ENCODE data around the gene RNF208. TPM values are rescaled to one million over a fixed set of nuclear protein-coding genes. Genes with fewer than 3 reads are reported as not detected.

The RNF208 gene
- total and polyA plus RNA-seq, 10 of the 15 experiments (the other 5 are each of a cell fraction or from before 2014, with no cell fraction given), result 0.06 to 10.7 (median 0.77) TPM

DNA sequence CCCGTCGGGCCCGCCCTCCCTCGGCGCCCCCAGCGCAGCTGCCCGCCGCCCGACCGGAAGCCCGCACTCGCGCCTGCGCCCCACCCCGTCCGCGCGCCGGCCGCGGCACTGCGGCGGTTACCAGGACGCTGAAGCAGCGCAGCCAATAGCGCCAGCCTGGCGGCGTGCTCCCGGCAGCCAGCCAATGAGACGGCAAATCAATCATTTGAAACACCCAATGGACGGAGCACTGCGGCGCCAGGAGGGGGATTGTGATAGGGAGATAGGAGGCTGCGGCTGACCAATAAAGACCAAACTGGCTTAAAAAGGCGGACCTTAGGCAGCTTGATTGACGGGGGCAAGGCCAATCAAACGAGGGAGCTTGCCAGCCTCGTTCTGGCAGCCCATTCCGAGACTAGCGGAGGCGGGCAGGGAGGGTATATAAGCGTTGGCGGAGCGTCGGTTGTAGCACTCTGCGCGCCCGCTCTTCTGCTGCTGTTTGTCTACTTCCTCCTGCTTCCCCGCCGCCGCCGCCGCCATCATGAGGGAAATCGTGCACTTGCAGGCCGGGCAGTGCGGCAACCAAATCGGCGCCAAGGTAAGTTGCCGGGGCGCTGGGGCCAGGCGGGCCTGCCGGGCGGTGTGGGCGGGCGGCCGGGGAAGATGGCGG lies 18.9 kb upstream of the RNF208 start, which contains the start of gene TUBB4B (continued):
- TF ChIP-seq NBN (IDR thresholded peaks at IDR 0.05), result peak; percentile 55
- TF ChIP-seq FOXK2 (IDR thresholded peaks at IDR 0.05), result no peak
- TF ChIP-seq RELA (IDR thresholded peaks at IDR 0.05; ENCODE audit: borderline replicate concordance, partially characterized antibody), result peak; percentile 67
- TF ChIP-seq STAT3 (IDR thresholded peaks at IDR 0.05; ENCODE audit: low read depth, low read length), result no peak
- peak; percentile 93; the same call in 1 of the 2 replicates for TF ChIP-seq RB1 (IDR thresholded peaks at IDR 0.05; ENCODE audit: borderline replicate concordance)
- TF ChIP-seq, protein P1, sequence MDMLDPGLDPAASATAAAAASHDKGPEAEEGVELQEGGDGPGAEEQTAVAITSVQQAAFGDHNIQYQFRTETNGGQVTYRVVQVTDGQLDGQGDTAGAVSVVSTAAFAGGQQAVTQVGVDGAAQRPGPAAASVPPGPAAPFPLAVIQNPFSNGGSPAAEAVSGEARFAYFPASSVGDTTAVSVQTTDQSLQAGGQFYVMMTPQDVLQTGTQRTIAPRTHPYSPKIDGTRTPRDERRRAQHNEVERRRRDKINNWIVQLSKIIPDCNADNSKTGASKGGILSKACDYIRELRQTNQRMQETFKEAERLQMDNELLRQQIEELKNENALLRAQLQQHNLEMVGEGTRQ (IDR thresholded peaks at IDR 0.05; ENCODE audit: borderline replicate concordance, low read depth, low read length), result no peak; the same call in 1 of the 2 replicates
- no peak for TF ChIP-seq CBX5 (IDR thresholded peaks at IDR 0.05; ENCODE audit: low read depth)
- TF ChIP-seq BHLHE40 (IDR thresholded peaks at IDR 0.05; ENCODE audit: borderline replicate concordance in 1 of 2, low read depth in 2 of 2, low read length in 1 of 2), result peak in 1 of 2 experiments; percentile 49; a peak in 2 of 4 replicates
- TF ChIP-seq ESRRA (IDR thresholded peaks at IDR 0.05; ENCODE audit: low read length), result peak; percentile 58; the same call in 1 of the 2 replicates
- TF ChIP-seq BMI1 (IDR thresholded peaks at IDR 0.05; ENCODE audit: borderline replicate concordance), result no peak
- TF ChIP-seq NR2F1 (conservative IDR thresholded peaks at IDR 0.05), result peak; percentile 54
- TF ChIP-seq ETV6 (conservative IDR thresholded peaks at IDR 0.05 in 1 of 2, IDR thresholded peaks at IDR 0.05 in 1 of 2; ENCODE audit: borderline replicate concordance in 1 of 2, low read depth in 1 of 2), result no peak
- TF ChIP-seq GATAD2B (conservative IDR thresholded peaks at IDR 0.05; ENCODE audit: low read depth), result peak; percentile 43; the same call in 1 of the 2 replicates
- TF ChIP-seq, protein P2, sequence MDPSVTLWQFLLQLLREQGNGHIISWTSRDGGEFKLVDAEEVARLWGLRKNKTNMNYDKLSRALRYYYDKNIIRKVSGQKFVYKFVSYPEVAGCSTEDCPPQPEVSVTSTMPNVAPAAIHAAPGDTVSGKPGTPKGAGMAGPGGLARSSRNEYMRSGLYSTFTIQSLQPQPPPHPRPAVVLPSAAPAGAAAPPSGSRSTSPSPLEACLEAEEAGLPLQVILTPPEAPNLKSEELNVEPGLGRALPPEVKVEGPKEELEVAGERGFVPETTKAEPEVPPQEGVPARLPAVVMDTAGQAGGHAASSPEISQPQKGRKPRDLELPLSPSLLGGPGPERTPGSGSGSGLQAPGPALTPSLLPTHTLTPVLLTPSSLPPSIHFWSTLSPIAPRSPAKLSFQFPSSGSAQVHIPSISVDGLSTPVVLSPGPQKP (IDR thresholded peaks at IDR 0.05; ENCODE audit: low read depth, low read length), result no peak
- peak; percentile 97 for TF ChIP-seq ZNF687 (IDR thresholded peaks at IDR 0.05)
- no peak for TF ChIP-seq SUPT20H (IDR thresholded peaks at IDR 0.05; ENCODE audit: borderline replicate concordance, control insufficient read depth, low read depth, low read length)
- TF ChIP-seq MAX (IDR thresholded peaks at IDR 0.05; ENCODE audit: low read depth, low read length), result peak; percentile 19; the same call in 1 of the 2 replicates
- peak; percentile 95 for TF ChIP-seq SMARCA5 (IDR thresholded peaks at IDR 0.05)
- TF ChIP-seq, protein P3, sequence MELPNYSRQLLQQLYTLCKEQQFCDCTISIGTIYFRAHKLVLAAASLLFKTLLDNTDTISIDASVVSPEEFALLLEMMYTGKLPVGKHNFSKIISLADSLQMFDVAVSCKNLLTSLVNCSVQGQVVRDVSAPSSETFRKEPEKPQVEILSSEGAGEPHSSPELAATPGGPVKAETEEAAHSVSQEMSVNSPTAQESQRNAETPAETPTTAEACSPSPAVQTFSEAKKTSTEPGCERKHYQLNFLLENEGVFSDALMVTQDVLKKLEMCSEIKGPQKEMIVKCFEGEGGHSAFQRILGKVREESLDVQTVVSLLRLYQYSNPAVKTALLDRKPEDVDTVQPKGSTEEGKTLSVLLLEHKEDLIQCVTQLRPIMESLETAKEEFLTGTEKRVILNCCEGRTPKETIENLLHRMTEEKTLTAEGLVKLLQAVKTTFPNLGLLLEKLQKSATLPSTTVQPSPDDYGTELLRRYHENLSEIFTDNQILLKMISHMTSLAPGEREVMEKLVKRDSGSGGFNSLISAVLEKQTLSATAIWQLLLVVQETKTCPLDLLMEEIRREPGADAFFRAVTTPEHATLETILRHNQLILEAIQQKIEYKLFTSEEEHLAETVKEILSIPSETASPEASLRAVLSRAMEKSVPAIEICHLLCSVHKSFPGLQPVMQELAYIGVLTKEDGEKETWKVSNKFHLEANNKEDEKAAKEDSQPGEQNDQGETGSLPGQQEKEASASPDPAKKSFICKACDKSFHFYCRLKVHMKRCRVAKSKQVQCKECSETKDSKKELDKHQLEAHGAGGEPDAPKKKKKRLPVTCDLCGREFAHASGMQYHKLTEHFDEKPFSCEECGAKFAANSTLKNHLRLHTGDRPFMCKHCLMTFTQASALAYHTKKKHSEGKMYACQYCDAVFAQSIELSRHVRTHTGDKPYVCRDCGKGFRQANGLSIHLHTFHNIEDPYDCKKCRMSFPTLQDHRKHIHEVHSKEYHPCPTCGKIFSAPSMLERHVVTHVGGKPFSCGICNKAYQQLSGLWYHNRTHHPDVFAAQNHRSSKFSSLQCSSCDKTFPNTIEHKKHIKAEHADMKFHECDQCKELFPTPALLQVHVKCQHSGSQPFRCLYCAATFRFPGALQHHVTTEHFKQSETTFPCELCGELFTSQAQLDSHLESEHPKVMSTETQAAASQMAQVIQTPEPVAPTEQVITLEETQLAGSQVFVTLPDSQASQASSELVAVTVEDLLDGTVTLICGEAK (IDR thresholded peaks at IDR 0.05; ENCODE audit: borderline replicate concordance), result peak; percentile 41; the same call in 1 of the 2 replicates
